Mesendoderm (in vitro differentiated cells): ENCODE results near the gene WNT3A.

Source experiments
- DNase-seq: peaks from one replicate; pipeline ENCODE4 v3.0.0; 2013
- H2AK5ac ChIP-seq: 2 replicates; pipeline ENCODE4 v1.6.1; 2013; ENCODE audit warnings: low read length, inconsistent platforms
- H2BK120ac ChIP-seq: 2 replicates; pipeline ENCODE4 v1.6.1; 2013; ENCODE audit warnings: low read depth, mild to moderate bottlenecking, low read length, moderate library complexity, mixed read lengths
- H2BK15ac ChIP-seq: replicated peaks from 2 replicates; pipeline ENCODE4 v1.6.1; 2013; ENCODE audit warnings: low read depth, mild to moderate bottlenecking, moderate library complexity
- H2BK5ac ChIP-seq: 2 replicates; pipeline ENCODE4 v1.6.1; 2013; ENCODE audit warnings: low read length, inconsistent platforms
- H3K18ac ChIP-seq: 2 replicates; pipeline ENCODE4 v1.6.1; 2013; ENCODE audit warnings: mild to moderate bottlenecking, low read length, mixed read lengths
- H3K23ac ChIP-seq: one replicate; pipeline ENCODE4 v1.6.1; 2013; ENCODE audit warnings: low read length
- H3K27ac ChIP-seq: 2 replicates; pipeline ENCODE4 v1.5.1; 2013; ENCODE audit warnings: low read depth, mild to moderate bottlenecking, inconsistent platforms, low read length, moderate library complexity
- H3K27me3 ChIP-seq: 2 replicates; pipeline ENCODE4 v1.6.1; 2013; ENCODE audit warnings: low read length, control low read depth, mild to moderate bottlenecking, inconsistent platforms; ENCODE audit not compliant: insufficient read depth, poor library complexity
- H3K36me3 ChIP-seq: 2 replicates; pipeline ENCODE4 v1.6.1; 2013; ENCODE audit warnings: low read length, inconsistent platforms; ENCODE audit not compliant: control insufficient read depth, insufficient read depth
- H3K4ac ChIP-seq: one replicate; pipeline ENCODE4 v1.6.1; 2013; ENCODE audit warnings: low read depth, mild to moderate bottlenecking, low read length, moderate library complexity
- H3K4me1 ChIP-seq: 2 replicates; pipeline ENCODE4 v1.6.1; 2013; ENCODE audit warnings: low read depth, low read length, inconsistent platforms; ENCODE audit not compliant: control insufficient read depth
- H3K4me2 ChIP-seq: 2 replicates; pipeline ENCODE4 v1.6.1; 2013; ENCODE audit warnings: low read length
- H3K4me3 ChIP-seq: 2 replicates; pipeline ENCODE4 v1.5.1; 2013; ENCODE audit warnings: mild to moderate bottlenecking, low read length
- H3K56ac ChIP-seq: one replicate; pipeline ENCODE4 v1.6.1; 2013; ENCODE audit warnings: low read length
- H3K79me1 ChIP-seq: 2 replicates; pipeline ENCODE4 v1.6.1; 2013; ENCODE audit warnings: low read length, inconsistent platforms
- H3K79me2 ChIP-seq: 2 replicates; pipeline ENCODE4 v1.6.1; 2013; ENCODE audit warnings: mild to moderate bottlenecking, low read length; ENCODE audit not compliant: control insufficient read depth, insufficient read depth
- H3K9ac ChIP-seq: 2 replicates; pipeline ENCODE4 v1.6.1; 2013; ENCODE audit warnings: low read length, inconsistent platforms
- H4K5ac ChIP-seq: one replicate; pipeline ENCODE4 v1.6.1; 2013; ENCODE audit warnings: low read length
- H4K8ac ChIP-seq: one replicate; pipeline ENCODE4 v1.6.1; 2013; ENCODE audit warnings: low read depth, mild to moderate bottlenecking, control low read depth, low read length, moderate library complexity
- WGBS: extraction: QIAGEN DNeasy Blood & Tissue Kit; methylation state at CpG from one replicate; pipeline ENCODE4 v1.1.7; 2013; ENCODE audit warnings: low lambda C conversion rate, missing lambda C conversion rate; ENCODE audit not compliant: insufficient coverage; ENCODE audit errors: extremely low coverage; 5-methylcytosine and 5-hydroxymethylcytosine counted together

WNT3A gene

DNA sequence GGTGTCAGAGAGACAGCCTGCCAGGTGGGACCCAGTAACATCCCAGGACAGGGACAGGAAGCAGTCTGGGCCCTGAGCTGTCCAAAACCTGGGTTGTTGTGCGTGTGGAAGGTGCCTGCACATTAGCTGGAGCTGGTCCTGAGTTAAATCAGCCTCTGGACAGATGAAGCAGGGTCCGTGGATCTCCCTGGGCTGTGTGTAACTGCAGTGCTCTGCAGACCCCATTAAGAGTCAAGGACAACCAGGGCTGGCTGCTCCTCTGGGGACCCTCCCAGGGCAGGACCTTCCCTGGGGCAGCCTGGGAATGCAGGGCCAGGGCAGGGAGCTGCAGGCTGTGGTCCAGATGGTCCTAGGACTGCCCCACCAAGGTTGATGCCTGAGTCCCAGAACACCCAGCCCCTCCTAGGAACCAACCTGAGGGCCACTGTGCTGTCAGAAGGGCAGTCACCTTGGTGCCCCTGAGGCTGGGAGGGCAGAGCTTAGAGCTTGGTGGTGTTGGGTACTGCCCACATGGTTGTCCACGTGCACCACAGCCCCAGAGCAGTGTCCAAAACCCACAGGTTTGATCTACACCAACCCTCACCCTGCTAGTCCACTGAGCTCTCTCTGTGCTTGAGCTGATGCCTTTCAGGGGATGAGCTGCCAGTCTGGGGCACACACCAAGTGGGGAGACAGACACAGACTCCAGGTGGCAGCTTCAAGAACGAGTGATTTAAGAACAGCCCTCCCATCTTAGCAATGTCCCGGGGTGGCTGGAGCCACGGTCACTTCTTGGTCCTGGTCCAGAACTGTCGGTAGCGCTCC is 99.4 kb downstream of the WNT3A start:
- no peaks in the 10 kb centered on the region for H3K36me3 ChIP-seq
- H2BK15ac ChIP-seq, result no peak overlapping the region
- DNase-seq, result no peak
- H3K4me3 ChIP-seq, result no peak overlapping the region
- no peak overlapping the region for H3K56ac ChIP-seq
- H3K27me3 ChIP-seq, result no peaks in the 10 kb centered on the region
- H3K4ac ChIP-seq, result no peak overlapping the region
- H4K5ac ChIP-seq, result no peak overlapping the region
- H2AK5ac ChIP-seq, result no peak overlapping the region
- peaks cover 4% of the 10 kb centered on the region for H3K4me1 ChIP-seq
- H3K18ac ChIP-seq, result no peak overlapping the region
- H3K27ac ChIP-seq, result no peak overlapping the region
- no peak overlapping the region for H4K8ac ChIP-seq
- H3K79me2 ChIP-seq, result peaks cover 10% of the 10 kb centered on the region
- no peak overlapping the region for H3K9ac ChIP-seq
- H2BK5ac ChIP-seq, result no peak overlapping the region
- peaks cover 11% of the 10 kb centered on the region for H3K79me1 ChIP-seq
- H3K23ac ChIP-seq, result no peak overlapping the region
- no peak overlapping the region for H2BK120ac ChIP-seq
- no CpG with 5 or more reads among the region's 8 CpGs for WGBS
- no peak overlapping the region for H3K4me2 ChIP-seq

DNA sequence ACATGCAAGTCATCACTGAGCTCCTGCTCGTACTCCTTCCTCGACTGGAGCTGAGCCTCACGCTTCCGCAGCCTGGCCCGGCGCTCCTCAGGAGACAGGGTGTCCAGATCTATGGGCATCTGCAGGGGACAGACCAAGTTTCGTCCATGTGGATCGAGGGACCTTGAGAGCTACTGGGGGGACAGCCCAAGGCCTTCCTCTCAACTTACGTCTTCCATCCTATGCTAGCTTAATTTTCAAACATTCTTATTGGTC is 99.9 kb downstream of the WNT3A start:
- Histone ChIP-seq H2BK15ac (no peak overlapping the region), H3K4me2 (no peak overlapping the region), H3K27me3 (no peaks in the 10 kb centered on the region), H3K4me3 (no peak overlapping the region), H3K18ac (no peak overlapping the region), H3K36me3 (no peaks in the 10 kb centered on the region), H3K27ac (no peak overlapping the region), H3K79me1 (peaks cover 11% of the 10 kb centered on the region), H3K79me2 (peaks cover 10% of the 10 kb centered on the region), H4K5ac (no peak overlapping the region), H3K4ac (no peak overlapping the region), H3K4me1 (peaks cover 4% of the 10 kb centered on the region), H4K8ac (no peak overlapping the region), H3K23ac (no peak overlapping the region), H3K9ac (no peak overlapping the region), H3K56ac (no peak overlapping the region), H2AK5ac (no peak overlapping the region), H2BK120ac (no peak overlapping the region), H2BK5ac (no peak overlapping the region)
- DNase-seq, result no peak
- WGBS, result no CpG with 5 or more reads among the region's 9 CpGs

DNA sequence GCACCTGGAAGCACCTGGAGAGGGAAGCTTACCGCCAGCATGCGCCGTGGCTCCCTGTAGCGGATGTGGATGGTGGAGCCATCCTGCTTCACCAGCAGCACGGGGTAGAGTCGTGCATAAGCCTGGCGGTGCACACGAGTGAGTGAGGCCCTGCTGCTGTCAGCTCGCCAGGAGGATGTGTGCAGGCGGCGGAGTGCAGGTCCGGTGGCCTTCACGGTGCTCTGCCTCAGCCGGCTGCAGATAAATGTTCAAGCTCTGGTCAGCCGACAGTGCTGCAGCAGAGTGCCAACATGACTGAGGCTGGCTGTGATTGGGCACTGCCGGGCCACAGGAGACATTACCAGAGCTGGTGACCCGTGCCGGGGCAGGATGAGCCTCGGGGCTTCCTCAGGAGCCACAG is 100.8 kb downstream of the WNT3A start:
- no peak overlapping the region for H3K4me3 ChIP-seq
- no peak overlapping the region for H3K4me2 ChIP-seq
- peaks cover 10% of the 10 kb centered on the region for H3K79me1 ChIP-seq
- no peak overlapping the region for H3K23ac ChIP-seq
- H3K4ac ChIP-seq, result no peak overlapping the region
- H4K8ac ChIP-seq, result no peak overlapping the region
- H3K9ac ChIP-seq, result no peak overlapping the region
- peaks cover 10% of the 10 kb centered on the region for H3K79me2 ChIP-seq
- no peaks in the 10 kb centered on the region for H3K27me3 ChIP-seq
- peaks cover 4% of the 10 kb centered on the region for H3K4me1 ChIP-seq
- H4K5ac ChIP-seq, result no peak overlapping the region
- no CpG with 5 or more reads among the region's 19 CpGs for WGBS
- H2BK15ac ChIP-seq, result no peak overlapping the region
- no peak overlapping the region for H3K18ac ChIP-seq
- H2BK120ac ChIP-seq, result no peak overlapping the region
- no peak overlapping the region for H3K27ac ChIP-seq
- DNase-seq, result no peak
- H2AK5ac ChIP-seq, result no peak overlapping the region
- H2BK5ac ChIP-seq, result no peak overlapping the region
- no peak overlapping the region for H3K56ac ChIP-seq
- no peaks in the 10 kb centered on the region for H3K36me3 ChIP-seq

GRCh38 chr1:228108055-228108690 is 101.4 kb downstream of the WNT3A start:
- Histone ChIP-seq H2AK5ac (no peak overlapping the region), H3K4me1 (peaks cover 4% of the 10 kb centered on the region), H3K79me1 (peaks cover 10% of the 10 kb centered on the region), H3K4me3 (peak overlapping the region; percentile 93), H2BK5ac (no peak overlapping the region), H3K79me2 (peaks cover 10% of the 10 kb centered on the region), H3K9ac (peak overlapping the region; percentile 97), H3K36me3 (no peaks in the 10 kb centered on the region), H3K27me3 (no peaks in the 10 kb centered on the region), H3K56ac (peak overlapping the region; percentile 99), H3K18ac (no peak overlapping the region), H4K5ac (no peak overlapping the region), H2BK15ac (no peak overlapping the region), H3K4me2 (peak overlapping the region; percentile 97), H3K27ac (no peak overlapping the region), H2BK120ac (no peak overlapping the region), H3K23ac (no peak overlapping the region), H3K4ac (no peak overlapping the region), H4K8ac (no peak overlapping the region)
- DNase-seq, result no peak
- WGBS, result no CpG with 5 or more reads among the region's 11 CpGs

DNA sequence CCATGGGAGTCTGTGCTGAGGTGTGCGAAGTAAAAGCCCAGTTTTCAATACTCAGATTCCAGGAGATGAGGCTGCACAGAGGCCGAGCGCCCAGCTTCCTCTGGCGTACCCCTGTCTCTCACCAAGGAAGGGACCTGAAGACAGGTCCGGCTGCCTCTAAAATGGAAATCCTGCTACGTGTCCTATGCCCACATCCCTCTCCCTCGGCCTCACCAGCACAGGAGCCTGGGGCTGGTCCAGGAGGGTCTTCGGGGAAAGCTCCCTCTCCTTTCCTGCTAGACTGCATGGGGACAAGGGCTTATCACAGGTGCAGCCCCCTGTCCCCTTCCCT is 101.9 kb downstream of the WNT3A start:
- H3K18ac ChIP-seq, result no peak overlapping the region
- peak overlapping the region; percentile 93 for H3K4me3 ChIP-seq
- no peak overlapping the region for H4K5ac ChIP-seq
- no peaks in the 10 kb centered on the region for H3K36me3 ChIP-seq
- no peak overlapping the region for H3K4ac ChIP-seq
- peaks cover 4% of the 10 kb centered on the region for H3K4me1 ChIP-seq
- H3K27me3 ChIP-seq, result no peaks in the 10 kb centered on the region
- no peak overlapping the region for H2BK5ac ChIP-seq
- peaks cover 10% of the 10 kb centered on the region for H3K79me2 ChIP-seq
- WGBS, result no CpG with 5 or more reads among the region's 8 CpGs
- H3K56ac ChIP-seq, result peak overlapping the region; percentile 99
- peaks cover 10% of the 10 kb centered on the region for H3K79me1 ChIP-seq
- H2BK120ac ChIP-seq, result no peak overlapping the region
- H3K23ac ChIP-seq, result no peak overlapping the region
- no peak overlapping the region for H3K27ac ChIP-seq
- no peak overlapping the region for H2BK15ac ChIP-seq
- no peak overlapping the region for H2AK5ac ChIP-seq
- no peak overlapping the region for H4K8ac ChIP-seq
- H3K9ac ChIP-seq, result peak overlapping the region; percentile 97
- no peak for DNase-seq
- peak overlapping the region; percentile 97 for H3K4me2 ChIP-seq
